ENCODE measurements around the gene NFATC2IP. TPM values are rescaled to one million over a fixed set of nuclear protein-coding genes. Genes with fewer than 3 reads are reported as not detected.

The NFATC2IP gene
- total and polyA plus RNA-seq, 2 of the 13 experiments (the other 11 are each of a cell fraction or from before 2014, with no cell fraction given): 32.1 to 48.5 TPM

GRCh38 chr16:28935924-28936783, 14.6 kb upstream of the NFATC2IP start (continued):
- TF ChIP-seq ZNF616 (CRISPR knock-in tag; IDR thresholded peaks at IDR 0.05; ENCODE audit: low read depth): no peak
- TF ChIP-seq FOSL2 (CRISPR knock-in tag; IDR thresholded peaks at IDR 0.05): no peak
- no peak for TF ChIP-seq PCBP2 (optimal IDR thresholded peaks at IDR 0.05; ENCODE audit: low read depth, low read length, poor library complexity, severe bottlenecking)
- TF ChIP-seq CC2D1A (CRISPR knock-in tag; IDR thresholded peaks at IDR 0.05): no peak
- no peak for TF ChIP-seq DMAP1 (CRISPR knock-in tag; IDR thresholded peaks at IDR 0.05)
- TF ChIP-seq ZFP90 (CRISPR knock-in tag; IDR thresholded peaks at IDR 0.05; ENCODE audit: borderline replicate concordance): peak; percentile 10; the same call in 1 of the 2 replicates
- TF ChIP-seq AFF4 (CRISPR knock-in tag; IDR thresholded peaks at IDR 0.05): no peak
- TF ChIP-seq ZNF354B (CRISPR knock-in tag; IDR thresholded peaks at IDR 0.05): no peak
- peak; percentile 42 for TF ChIP-seq JARID2 (CRISPR knock-in tag; IDR thresholded peaks at IDR 0.05; ENCODE audit: insufficient replicate concordance)
- no peak for TF ChIP-seq TEAD3 (CRISPR knock-in tag; optimal IDR thresholded peaks at IDR 0.05; ENCODE audit: borderline replicate concordance)
- no peak for TF ChIP-seq DNMT3B (CRISPR knock-in tag; conservative IDR thresholded peaks at IDR 0.05)
- peak in 1 of 2 experiments; percentile 35; a peak in 1 of 4 replicates for TF ChIP-seq HMGXB4 (CRISPR knock-in tag; IDR thresholded peaks at IDR 0.05; ENCODE audit: borderline replicate concordance in 1 of 2, low read depth in 1 of 2)
- no peak for TF ChIP-seq FLYWCH1 (CRISPR knock-in tag; IDR thresholded peaks at IDR 0.05)
- no peak for TF ChIP-seq ZNF572 (CRISPR knock-in tag; IDR thresholded peaks at IDR 0.05)
- TF ChIP-seq RAD51 (IDR thresholded peaks at IDR 0.05; ENCODE audit: borderline replicate concordance): no peak
- no peak; the same call in 1 of the 2 replicates for TF ChIP-seq ZFY (CRISPR knock-in tag; IDR thresholded peaks at IDR 0.05)
- no peak for TF ChIP-seq HHEX (CRISPR knock-in tag; IDR thresholded peaks at IDR 0.05)
- TF ChIP-seq MAZ (IDR thresholded peaks at IDR 0.05; ENCODE audit: borderline replicate concordance, low read depth, low read length): peak; percentile 55; the same call in 1 of the 2 replicates
- no peak for TF ChIP-seq MAZ (CRISPR knock-in tag; IDR thresholded peaks at IDR 0.05; ENCODE audit: low read depth)
- TF ChIP-seq KAT8 (CRISPR knock-in tag; IDR thresholded peaks at IDR 0.05): no peak
- TF ChIP-seq ZFP82 (CRISPR knock-in tag; IDR thresholded peaks at IDR 0.05; ENCODE audit: borderline replicate concordance): no peak
- peak; percentile 32 for TF ChIP-seq SALL1 (CRISPR knock-in tag; IDR thresholded peaks at IDR 0.05)
- TF ChIP-seq JDP2 (CRISPR knock-in tag; IDR thresholded peaks at IDR 0.05; ENCODE audit: borderline replicate concordance): no peak
- TF ChIP-seq SUZ12 (IDR thresholded peaks at IDR 0.05; ENCODE audit: low read depth, low read length): no peak
- TF ChIP-seq FOXJ3 (CRISPR knock-in tag; IDR thresholded peaks at IDR 0.05; ENCODE audit: borderline replicate concordance): no peak
- no peak for TF ChIP-seq JUN (CRISPR knock-in tag; IDR thresholded peaks at IDR 0.05)
- no peak for TF ChIP-seq U2AF2 (IDR thresholded peaks at IDR 0.05; ENCODE audit: low read depth, low read length)

Data from HepG2 (cell line).